GM20000 (cell line): ENCODE measurements around the gene PAFAH1B2.

Source experiments
- DNase-seq: peaks from one replicate; pipeline ENCODE4 v3.0.0; 2012; ENCODE audit warnings: low spot score
- TF ChIP-seq, protein P1 (sequence below): IDR thresholded peaks from 2 replicates; pipeline ENCODE4 v1.5.1; 2012; ENCODE audit warnings: mild to moderate bottlenecking, control low read depth; ENCODE audit errors: extremely low read depth, missing control alignments

PAFAH1B2 gene

DNA sequence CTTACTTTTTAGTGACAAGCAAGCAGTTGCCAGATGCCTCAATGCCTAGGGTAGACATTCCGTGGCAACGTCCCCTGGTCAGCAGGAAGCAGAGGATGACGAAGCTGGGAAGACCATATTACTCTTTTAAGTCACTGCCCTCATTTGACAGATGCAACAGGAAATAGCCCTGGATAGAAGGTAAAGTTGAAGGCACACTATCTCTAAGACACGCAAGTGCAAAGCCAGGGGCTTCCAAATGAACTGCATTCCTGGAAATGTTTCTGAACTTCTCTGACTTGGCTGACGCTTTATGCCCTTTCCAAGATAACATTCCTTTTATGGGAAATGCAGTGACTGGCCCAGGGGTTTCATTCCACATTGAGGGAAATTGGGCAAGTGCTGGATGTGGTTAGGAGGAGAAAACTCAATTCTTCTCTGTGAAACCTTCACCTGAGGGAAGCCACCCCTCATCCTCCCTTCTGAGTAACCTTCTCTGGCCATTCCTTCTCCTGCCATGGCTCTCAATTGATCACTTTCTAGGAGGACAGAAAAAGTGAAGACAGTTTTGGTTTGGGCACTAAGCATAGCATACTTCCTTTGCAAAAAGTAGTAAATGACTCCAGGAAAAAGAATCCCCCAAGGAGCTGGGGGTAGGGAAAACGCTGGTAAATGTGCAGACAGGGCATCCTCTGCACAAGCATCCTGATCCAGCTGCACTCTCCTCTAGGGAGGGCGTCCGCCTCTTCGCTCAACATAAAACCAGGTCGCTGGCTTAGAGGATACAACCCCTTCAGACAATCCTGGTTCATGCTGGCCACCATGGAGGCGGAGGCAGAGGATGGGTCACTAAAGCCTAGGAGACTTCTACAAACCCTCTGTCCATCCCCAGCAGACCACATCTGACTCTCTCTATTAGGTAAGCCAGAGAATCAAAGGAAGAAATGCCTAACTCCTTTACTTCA is 73.3 kb downstream of the PAFAH1B2 start:
- TF ChIP-seq, protein P1, sequence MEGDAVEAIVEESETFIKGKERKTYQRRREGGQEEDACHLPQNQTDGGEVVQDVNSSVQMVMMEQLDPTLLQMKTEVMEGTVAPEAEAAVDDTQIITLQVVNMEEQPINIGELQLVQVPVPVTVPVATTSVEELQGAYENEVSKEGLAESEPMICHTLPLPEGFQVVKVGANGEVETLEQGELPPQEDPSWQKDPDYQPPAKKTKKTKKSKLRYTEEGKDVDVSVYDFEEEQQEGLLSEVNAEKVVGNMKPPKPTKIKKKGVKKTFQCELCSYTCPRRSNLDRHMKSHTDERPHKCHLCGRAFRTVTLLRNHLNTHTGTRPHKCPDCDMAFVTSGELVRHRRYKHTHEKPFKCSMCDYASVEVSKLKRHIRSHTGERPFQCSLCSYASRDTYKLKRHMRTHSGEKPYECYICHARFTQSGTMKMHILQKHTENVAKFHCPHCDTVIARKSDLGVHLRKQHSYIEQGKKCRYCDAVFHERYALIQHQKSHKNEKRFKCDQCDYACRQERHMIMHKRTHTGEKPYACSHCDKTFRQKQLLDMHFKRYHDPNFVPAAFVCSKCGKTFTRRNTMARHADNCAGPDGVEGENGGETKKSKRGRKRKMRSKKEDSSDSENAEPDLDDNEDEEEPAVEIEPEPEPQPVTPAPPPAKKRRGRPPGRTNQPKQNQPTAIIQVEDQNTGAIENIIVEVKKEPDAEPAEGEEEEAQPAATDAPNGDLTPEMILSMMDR = no peak
- no peak for DNase-seq

DNA sequence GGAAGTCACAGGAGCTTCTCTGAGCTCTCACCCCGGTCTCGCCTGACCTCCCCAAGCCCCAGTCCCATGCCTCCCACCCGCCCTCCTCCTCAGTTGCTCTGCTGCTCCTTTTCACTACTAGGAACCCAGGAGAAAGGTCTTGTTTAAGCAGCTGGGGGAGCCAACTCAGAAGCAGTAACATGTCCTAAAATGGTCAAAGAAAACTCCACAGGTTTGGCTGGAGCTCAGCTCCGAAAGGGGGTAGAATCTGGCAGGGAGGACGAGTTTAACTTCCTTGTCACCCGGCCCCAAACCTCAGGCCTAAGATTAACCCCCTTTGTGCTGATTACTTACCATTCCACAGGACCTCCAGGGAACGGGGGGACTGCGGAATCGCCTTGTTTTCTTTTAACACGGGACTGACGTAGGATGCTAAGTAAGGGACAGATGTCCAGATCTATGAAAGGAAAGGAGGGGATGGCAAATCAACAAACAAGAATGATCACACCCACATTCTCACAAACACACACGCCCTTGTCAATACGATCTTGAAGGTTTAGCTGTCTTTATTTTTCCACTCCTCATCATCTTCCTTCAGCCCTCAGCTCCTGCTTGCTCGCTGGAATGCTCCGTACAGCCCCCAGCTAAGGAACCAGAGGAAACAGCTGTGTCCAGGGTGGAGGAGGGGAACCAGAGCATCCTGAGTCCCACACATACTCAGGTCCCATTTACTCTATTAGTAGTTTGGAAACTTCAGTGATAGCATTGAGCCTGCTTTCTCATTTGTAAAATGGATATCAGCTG is 74.2 kb downstream of the PAFAH1B2 start:
- no peak for DNase-seq
- TF ChIP-seq, protein P1 = no peak

DNA sequence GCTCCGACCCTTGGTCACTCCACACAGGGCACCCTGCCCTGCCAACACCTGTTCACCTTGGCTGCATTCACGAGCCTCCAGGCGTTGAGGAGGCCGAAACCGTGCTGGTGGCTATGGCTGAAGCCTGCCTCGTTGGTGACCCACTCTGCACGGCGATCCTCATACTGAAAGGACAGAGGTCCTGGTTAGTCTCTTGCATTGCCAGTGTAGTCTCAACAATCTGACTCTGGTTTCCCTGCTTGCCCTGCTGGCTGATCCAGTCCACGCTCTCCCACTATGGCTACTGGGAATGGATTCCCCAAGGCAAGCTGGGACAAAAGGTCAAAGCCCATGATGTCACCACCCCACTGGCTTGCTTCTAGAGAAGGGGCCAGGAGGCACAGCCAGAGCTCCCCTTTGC is 74.9 kb downstream of the PAFAH1B2 start:
- no peak for DNase-seq
- TF ChIP-seq, protein P1 = no peak

DNA sequence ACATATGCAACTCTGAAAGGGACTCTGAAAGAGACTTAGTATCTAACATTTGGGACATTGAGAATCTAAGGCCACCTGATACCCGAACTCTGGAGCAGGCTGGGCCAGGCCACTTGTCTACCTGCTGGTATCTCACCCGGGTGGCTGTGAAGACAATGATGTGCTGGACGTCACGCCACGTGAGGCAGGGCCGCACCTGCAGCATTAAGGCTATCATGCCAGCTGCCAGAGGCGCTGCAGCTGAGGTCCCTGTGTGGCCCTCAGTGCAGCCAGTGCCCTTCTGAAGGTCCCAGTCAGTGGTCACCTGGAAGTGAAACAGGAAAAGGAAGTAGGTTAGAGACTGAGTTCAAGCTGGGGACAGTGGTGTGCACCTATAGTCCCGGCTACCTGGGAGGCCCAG is 75.4 kb downstream of the PAFAH1B2 start:
- TF ChIP-seq, protein P1 = no peak
- no peak for DNase-seq

DNA sequence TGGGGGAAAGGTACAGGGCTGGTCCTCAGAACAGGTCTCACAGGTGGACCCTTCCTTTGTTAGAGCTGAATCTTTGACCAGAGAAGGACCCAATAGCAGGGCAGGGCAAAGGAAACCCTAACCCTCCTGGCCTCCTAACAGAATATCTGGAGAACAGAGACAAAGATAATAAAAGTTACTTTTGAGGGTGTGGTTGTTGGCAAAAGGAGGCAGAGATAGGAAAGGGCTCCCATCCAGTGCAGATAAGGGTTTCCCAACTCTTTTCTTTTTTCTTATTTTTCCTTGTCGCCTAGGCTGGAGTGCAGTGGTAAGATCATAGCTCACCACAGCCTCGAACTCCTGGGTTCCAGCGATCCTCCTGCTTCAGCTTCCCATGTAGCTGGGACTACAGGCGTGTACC is 75.9 kb downstream of the PAFAH1B2 start:
- DNase-seq = no peak
- TF ChIP-seq, protein P1 = no peak

DNA sequence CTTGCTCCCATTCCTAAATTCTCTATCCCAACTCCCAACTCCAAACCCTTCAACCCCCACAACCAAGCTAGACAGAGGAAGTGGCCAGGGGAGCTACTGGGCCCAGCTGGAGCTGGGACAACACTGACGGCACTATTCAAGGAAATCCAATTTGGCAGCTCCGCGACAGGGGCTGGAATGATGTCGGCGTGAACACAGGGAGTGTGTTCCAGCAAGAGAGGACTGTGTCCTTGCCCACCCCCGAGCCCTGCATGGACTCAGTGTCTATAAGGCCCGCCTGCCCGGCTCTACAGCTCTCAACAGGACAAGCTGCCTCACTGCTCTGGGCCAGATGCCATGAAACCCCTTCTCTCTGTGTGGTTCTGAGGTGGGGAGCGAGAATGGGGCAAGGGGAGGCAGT is 76.5 kb downstream of the PAFAH1B2 start:
- no peak for DNase-seq
- TF ChIP-seq, protein P1 = no peak
